Endothelial cell of umbilical vein (primary cell): ENCODE measurements around the gene PDE3A. TPM values are rescaled to one million over a fixed set of nuclear protein-coding genes. Genes with fewer than 3 reads are reported as not detected.

Experiments
- BruUV-seq: library from RNA; stranded (reverse); fragments of 400-500 nt; replicated peaks from 2 replicates; lab custom pipeline; 2021; lab: Mats Ljungman, UMichigan
- CTCF ChIA-PET: fragments of 300-600, 350-600 bp; sonication (Branson Sonifier 250); formaldehyde crosslinking; loops from one replicate; lab custom pipeline; 2021; ENCODE audit warnings: antibody characterized with exemption, inconsistent platforms; lab: Charles Lee
- POLR2A ChIA-PET: fragments of 300-600, 350-600 bp; sonication (Branson Sonifier 250); formaldehyde crosslinking; loops from one replicate; lab custom pipeline; 2021; ENCODE audit warnings: antibody characterized with exemption, inconsistent platforms; lab: Charles Lee
- DNase-seq: peaks from one replicate; pipeline ENCODE4 v3.0.0-alpha.2; 2011; ENCODE audit warnings: low read depth, low spot score
- FAIRE-seq: peaks from 2 replicates; lab custom pipeline; 2011; peaks lifted over from hg19 to GRCh38; lab: Jason Lieb, UNC
- H2AFZ ChIP-seq: 2 replicates; pipeline ENCODE4 v1.6.0; 2012; ENCODE audit warnings: low read depth, low read length, control low read depth, inconsistent platforms
- H3K27ac ChIP-seq: 2 replicates; pipeline ENCODE4 v1.5.1; 2011; ENCODE audit warnings: low read depth, mild to moderate bottlenecking, control low read depth, low read length, moderate library complexity; ENCODE audit not compliant: insufficient read depth
- H3K27me3 ChIP-seq, 2 experiments: 2 replicates each; pipeline versions ENCODE4 v1.6.0 to v1.6.1; 2011; ENCODE audit warnings: low read length in 2 of 2, mixed read lengths in 1 of 2; ENCODE audit not compliant: control insufficient read depth in 2 of 2, insufficient read depth in 2 of 2
- H3K36me3 ChIP-seq, 2 experiments: 2 replicates in 1 of 2; 3 replicates in 1 of 2; pipeline ENCODE4 v1.5.1; 2011; ENCODE audit warnings: low read length in 2 of 2, mild to moderate bottlenecking in 1 of 2, moderate library complexity in 1 of 2; ENCODE audit not compliant: control insufficient read depth in 2 of 2, insufficient read depth in 2 of 2; ENCODE audit errors: extremely low read depth in 1 of 2
- H3K4me1 ChIP-seq: 3 replicates; pipeline ENCODE4 v1.5.1; 2011; ENCODE audit warnings: mild to moderate bottlenecking, low read length; ENCODE audit not compliant: control insufficient read depth, insufficient read depth; ENCODE audit errors: extremely low read depth
- H3K4me2 ChIP-seq: 2 replicates; pipeline ENCODE4 v1.6.1; 2011; ENCODE audit warnings: low read length, control low read depth, mixed read lengths; ENCODE audit not compliant: insufficient read depth
- H3K4me3 ChIP-seq, 3 experiments: fragments of 200-600 bp in 1 of 3; sonication (generic), shearing (Covaris generic) in 1 of 3; replicated peaks in 1 of 3; 2 replicates each; pipeline ENCODE4 v1.5.1; 2011 to 2016; ENCODE audit warnings: control low read depth in 3 of 3, low read length in 3 of 3, mild to moderate bottlenecking in 2 of 3, inconsistent platforms in 1 of 3, low read depth in 1 of 3, moderate library complexity in 1 of 3; ENCODE audit not compliant: insufficient read depth in 1 of 3
- H3K79me2 ChIP-seq: 2 replicates; pipeline ENCODE4 v1.6.0; 2012; ENCODE audit warnings: low read length, inconsistent platforms; ENCODE audit not compliant: control insufficient read depth, insufficient read depth
- H3K9ac ChIP-seq: replicated peaks from 2 replicates; pipeline ENCODE3; 2011; ENCODE audit warnings: low read length, control low read depth; ENCODE audit not compliant: insufficient read depth; ENCODE audit errors: extremely low read depth
- H3K9me1 ChIP-seq: replicated peaks from 3 replicates; pipeline ENCODE4 v1.6.0; 2011; ENCODE audit warnings: mild to moderate bottlenecking, low read length; ENCODE audit not compliant: control insufficient read depth, insufficient read depth; ENCODE audit errors: extremely low read depth
- H3K9me3 ChIP-seq: replicated peaks from 2 replicates; pipeline ENCODE4 v1.5.1; 2012; ENCODE audit warnings: low read length, inconsistent platforms; ENCODE audit not compliant: control insufficient read depth, insufficient read depth
- H4K20me1 ChIP-seq: replicated peaks from 2 replicates; pipeline ENCODE3; 2011; ENCODE audit warnings: mild to moderate bottlenecking, low read length; ENCODE audit not compliant: control insufficient read depth, insufficient read depth; ENCODE audit errors: extremely low read depth
- CTCF ChIP-seq, 2 donors: IDR thresholded peaks; 1 replicate in 1 of 2; 2 replicates in 1 of 2; pipeline ENCODE4 v1.5.1; 2011; ENCODE audit warnings: low read length in 2 of 2, mild to moderate bottlenecking in 2 of 2, moderate library complexity in 2 of 2, control low read depth in 1 of 2, inconsistent platforms in 1 of 2, low read depth in 1 of 2; ENCODE audit not compliant: insufficient read depth in 1 of 2; ENCODE audit errors: extremely low read depth in 1 of 2
- EZH2 ChIP-seq: IDR thresholded peaks from 2 replicates; pipeline ENCODE4 v1.6.1; 2012; ENCODE audit warnings: borderline replicate concordance, low read depth, mild to moderate bottlenecking, moderate library complexity, low read length, inconsistent platforms; ENCODE audit not compliant: severe bottlenecking
- FOS ChIP-seq: IDR thresholded peaks from 2 replicates; pipeline ENCODE4 v1.6.1; 2011; ENCODE audit warnings: mild to moderate bottlenecking, low read length, moderate library complexity, borderline replicate concordance; ENCODE audit not compliant: insufficient read depth
- GATA2 ChIP-seq: IDR thresholded peaks from 2 replicates; pipeline ENCODE4 v1.7.0; 2011; ENCODE audit warnings: low read depth, mild to moderate bottlenecking, moderate library complexity, mixed read lengths, low read length; ENCODE audit not compliant: insufficient read length, insufficient read depth
- JUN ChIP-seq: IDR thresholded peaks from 2 replicates; pipeline ENCODE4 v1.6.1; 2011; ENCODE audit warnings: borderline replicate concordance, low read depth; ENCODE audit not compliant: insufficient read length, insufficient read depth
- MAX ChIP-seq: IDR thresholded peaks from 2 replicates; pipeline ENCODE4 v1.6.1; 2011; ENCODE audit not compliant: insufficient read depth, insufficient read length
- MYC ChIP-seq: IDR thresholded peaks from one replicate; pipeline ENCODE4 v1.6.1; 2011; ENCODE audit warnings: mild to moderate bottlenecking, low read depth, low read length
- POLR2A ChIP-seq: IDR thresholded peaks from 2 replicates; pipeline ENCODE4 v1.6.1; 2012; ENCODE audit warnings: low read depth, mild to moderate bottlenecking, control low read depth, low read length
- POLR2AphosphoS5 ChIP-seq: IDR thresholded peaks from 2 replicates; pipeline ENCODE4 v1.6.1; 2012; ENCODE audit warnings: low read depth, mild to moderate bottlenecking, control low read depth, low read length, moderate library complexity; ENCODE audit not compliant: insufficient read depth
- dilution Hi-C: fragments of 300-500 bp; cut with MboI; formaldehyde crosslinking; loops from one replicate; pipeline ENCODE4 v1.15.0; 2019; ENCODE audit warnings: low sequenced_read_pairs; ENCODE audit not compliant: extremely low pct_ligation_motif_present
- intact Hi-C: fragments of 100-400 bp; cut with micrococcal nuclease; formaldehyde crosslinking; loops from one replicate; pipeline ENCODE4 v1.10.0; 2022
- polyA plus RNA-seq, 4 experiments: library from polyadenylated mRNA; depleted of rRNA in 3 of 4; stranded (reverse) in 3 of 4; unstranded in 1 of 4; fragments of >200 nt; gene quantifications; 2 replicates each; pipeline versions ENCODE4 v1.2.1 to v1.2.3, GENCODE V29; 2011 to 2012; ENCODE audit warnings: missing spikeins in 1 of 4
- total RNA-seq: library from RNA; stranded (reverse); gene quantifications from 2 replicates; pipeline ENCODE4 v1.2.3, GENCODE V29; 2021

Gene PDE3A
- total and polyA plus RNA-seq, 2 donors (not counting 3 experiments of a cell fraction or from before 2014, with no cell fraction given), result 14.0 to 27.4 TPM

- Histone ChIP-seq H3K36me3 (no peaks in the 10 kb centered on the region), H3K9me3 (no peaks in the 10 kb centered on the region), H3K4me3 (no peak overlapping the region), H3K4me1 (no peaks in the 10 kb centered on the region), H3K27ac (no peak overlapping the region), H2AFZ (no peak overlapping the region), H3K27me3 (no peaks in the 10 kb centered on the region), H3K9me1 (no peaks in the 10 kb centered on the region), H3K79me2 (peaks cover 2% of the 10 kb centered on the region), H3K4me2 (no peak overlapping the region), H4K20me1 (peaks cover 3% of the 10 kb centered on the region), H3K9ac (no peak overlapping the region)
- intact Hi-C loops (no loop called here), dilution Hi-C loops (no loop called here)
- TF ChIP-seq CTCF (IDR thresholded peaks at IDR 0.05; ENCODE audit: extremely low read depth in 1 of 2, insufficient read depth in 1 of 2, low read depth in 1 of 2, low read length in 2 of 2), result no peak
- TF ChIP-seq MYC, result no peak
- TF ChIP-seq POLR2AphosphoS5, result no peak
- TF ChIP-seq MAX, result no peak
- no peak for TF ChIP-seq GATA2
- TF ChIP-seq POLR2A, result no peak
- no peak for TF ChIP-seq JUN
- TF ChIP-seq FOS, result no peak
- TF ChIP-seq EZH2, result no peak
- DNase-seq (no peak), FAIRE-seq (no peak)
- POLR2A ChIA-PET, result no interaction called here
- BruUV-seq, result no TSS peak
- CTCF ChIA-PET, result no interaction called here
Observed at GRCh38 chr12:20510811-20511210, 142.5 kb downstream of the PDE3A start.
